ENCODE measurements around the gene AKAP6.

Gene AKAP6

GRCh38 chr14:32478050-32478449 is 149.0 kb downstream of the AKAP6 start:
- TF ChIP-seq CTCF (IDR thresholded peaks at IDR 0.05) = no peak

DNA sequence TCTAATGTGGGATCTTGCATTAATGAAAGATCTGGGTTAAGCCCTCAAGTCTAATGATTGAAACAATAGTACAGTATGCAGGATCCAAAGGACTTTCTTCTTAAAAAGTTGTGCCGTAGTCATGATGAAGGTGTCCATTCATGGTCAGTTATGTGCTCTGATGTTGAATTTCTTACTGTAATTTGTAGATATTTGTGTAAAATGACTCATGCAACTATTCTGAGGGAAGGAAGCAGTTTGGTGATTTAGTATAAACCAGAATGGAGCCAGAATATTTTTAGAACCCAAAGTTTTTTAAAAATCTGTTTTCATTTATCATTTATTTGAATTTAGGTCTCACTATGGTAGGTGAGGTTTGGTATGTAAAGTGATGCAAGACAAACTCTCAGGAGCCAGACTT is 151.2 kb downstream of the AKAP6 start:
- TF ChIP-seq CTCF (IDR thresholded peaks at IDR 0.05) = no peak

DNA sequence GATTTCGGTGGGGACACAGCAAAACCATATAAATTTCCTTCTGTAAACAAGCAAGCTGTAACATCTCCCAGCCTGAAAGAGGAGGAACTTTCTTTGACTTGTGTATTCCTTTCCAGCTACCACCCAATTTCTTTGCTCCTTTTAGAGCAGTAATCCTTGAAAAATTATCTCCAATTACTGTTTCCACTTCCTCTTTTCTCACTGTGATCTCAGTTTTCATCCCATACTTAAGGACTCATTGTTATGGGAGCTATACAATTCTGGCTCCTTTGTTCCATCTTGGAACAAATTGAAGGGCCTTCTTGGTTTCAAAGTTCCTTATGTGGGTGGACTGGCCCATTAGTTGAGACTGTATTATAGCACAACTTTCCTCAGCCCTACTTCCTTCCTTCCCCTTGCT is 152.6 kb downstream of the AKAP6 start:
- no peak for TF ChIP-seq CTCF (IDR thresholded peaks at IDR 0.05)

DNA sequence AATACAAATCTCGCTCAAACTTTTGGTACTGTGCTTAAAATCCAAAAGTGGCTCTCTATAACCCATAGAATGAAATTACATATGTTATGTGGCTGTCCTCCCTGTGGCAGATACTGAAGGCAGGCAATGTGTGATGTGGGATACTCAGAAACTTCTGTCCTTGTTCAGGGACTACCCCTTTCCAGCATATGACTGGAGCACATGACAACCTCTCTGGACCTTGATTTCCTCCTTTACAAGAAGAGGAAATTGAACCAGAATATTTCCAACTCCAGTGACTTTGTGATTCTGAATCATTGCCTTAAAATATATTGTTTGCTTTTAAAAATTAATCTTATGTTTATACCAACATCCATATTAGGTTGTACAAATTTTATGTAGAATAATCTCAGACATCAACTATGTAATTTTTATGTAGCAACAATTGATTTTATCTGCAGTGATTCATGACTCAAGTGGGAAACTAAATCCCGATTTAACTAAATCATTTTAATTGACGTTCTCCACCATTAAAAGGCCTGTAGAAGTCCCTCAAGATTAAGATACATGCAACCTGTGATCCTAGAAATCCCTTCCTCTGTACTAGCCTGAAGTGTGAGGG is 162.4 kb downstream of the AKAP6 start:
- TF ChIP-seq CTCF (IDR thresholded peaks at IDR 0.05) = no peak

GRCh38 chr14:32492457-32492856 is 163.4 kb downstream of the AKAP6 start:
- TF ChIP-seq CTCF (IDR thresholded peaks at IDR 0.05) = no peak

- TF ChIP-seq CTCF (IDR thresholded peaks at IDR 0.05) = no peak
Observed at GRCh38 chr14:32494609-32495434, 165.7 kb downstream of the AKAP6 start.

- no peak for TF ChIP-seq CTCF (IDR thresholded peaks at IDR 0.05)
Observed at GRCh38 chr14:32495435-32495734, 166.3 kb downstream of the AKAP6 start.
